Muscle of back (tissue), 13 donors: ENCODE results near the gene GC. TPM values are rescaled to one million over a fixed set of nuclear protein-coding genes. Genes with fewer than 3 reads are reported as not detected.
"Not testable (repeated sequence)": the region's sequence is repeated elsewhere in the genome, so short reads cannot be mapped to it uniquely, and the experiment has no call there.

Experiments used
- DNase-seq, 3 donors: peaks; one replicate each; pipeline versions ENCODE4 v3.0.0 to v3.0.0-alpha.2; 2013
- long read RNA-seq, 9 donors: transcript quantifications; one replicate each; lab custom pipeline, GENCODE V29; 2026
- polyA plus RNA-seq, 10 donors: library from polyadenylated mRNA; unstranded; fragments of 120-200 nt; gene quantifications; one replicate each; pipeline ENCODE4 v1.2.1, GENCODE V29; 2013; ENCODE audit not compliant: insufficient read length in 10 of 10

GC gene
- polyA plus RNA-seq: 1 to 10 TPM in 1 of 10 donors, under 1 TPM in 1, not detected in 8; 0.39 to 1.4 TPM
- long read RNA-seq, donor 1: 0 reads
- long read RNA-seq, donor 2: 0 reads
- long read RNA-seq, donor 3: 0 reads
- long read RNA-seq, donor 4: 0 reads
- long read RNA-seq, donor 5: 0 reads
- long read RNA-seq, donor 6: 0 reads
- long read RNA-seq, donor 7: 0 reads
- long read RNA-seq, donor 8: 0 reads
- long read RNA-seq, donor 9: 0 reads

GRCh38 chr4:71783972-71784371, at the start of gene GC:
Gene GC, minus strand, starts transcription at chr4:71784079. Its CDS starts 61 bp downstream, at chr4:71784018.
- DNase-seq: no peak

GRCh38 chr4:71833232-71833900, 49.5 kb upstream of the GC start:
- DNase-seq: no peak

DNA sequence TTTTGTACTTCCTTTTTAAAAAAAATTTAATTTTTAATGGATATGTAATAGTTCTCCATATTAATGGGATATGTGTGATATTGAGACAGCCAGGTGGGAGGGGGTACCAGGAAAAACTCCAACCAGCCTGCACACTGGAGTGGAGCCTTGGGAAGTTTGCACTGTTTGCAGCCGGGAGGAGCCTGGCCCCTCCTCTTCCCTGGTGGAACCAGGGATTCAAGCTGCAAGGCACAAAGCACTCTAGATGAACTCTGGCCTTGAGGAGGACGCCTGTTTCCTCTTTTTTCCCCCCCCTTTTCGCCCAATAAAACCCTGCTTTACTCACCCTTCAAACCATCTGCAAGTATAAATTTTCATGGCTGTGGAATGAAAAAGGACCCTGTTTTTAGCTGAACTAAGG, 48.2 kb upstream of the GC start:
- DNase-seq: no peak

- no peak for DNase-seq
Observed at GRCh38 chr4:71830497-71831190, 46.8 kb upstream of the GC start.

- no peak for DNase-seq
Observed at GRCh38 chr4:71828470-71828869, 44.6 kb upstream of the GC start.

DNA sequence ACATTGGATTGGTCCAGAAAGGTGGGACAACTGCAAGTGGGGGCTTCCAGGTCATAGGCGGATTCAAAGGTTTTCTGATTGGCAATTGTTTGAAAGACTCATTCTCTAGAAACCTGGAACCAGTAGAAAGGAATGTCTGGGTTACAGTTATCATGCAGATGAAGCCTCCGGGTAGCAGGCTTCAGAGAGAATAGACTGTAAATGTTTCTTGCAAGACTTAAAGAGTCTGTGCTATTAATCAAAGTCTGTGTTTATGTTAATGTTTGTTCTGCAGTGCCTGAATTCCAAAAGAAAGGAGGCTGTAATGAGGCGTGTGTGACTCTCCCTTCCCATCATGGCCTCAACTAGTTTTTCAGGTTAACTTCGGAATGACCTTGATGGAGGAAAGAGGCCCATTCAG, 43.9 kb upstream of the GC start:
- DNase-seq: no peak

GRCh38 chr4:71816676-71817303, 32.9 kb upstream of the GC start:
- DNase-seq: no peak

DNA sequence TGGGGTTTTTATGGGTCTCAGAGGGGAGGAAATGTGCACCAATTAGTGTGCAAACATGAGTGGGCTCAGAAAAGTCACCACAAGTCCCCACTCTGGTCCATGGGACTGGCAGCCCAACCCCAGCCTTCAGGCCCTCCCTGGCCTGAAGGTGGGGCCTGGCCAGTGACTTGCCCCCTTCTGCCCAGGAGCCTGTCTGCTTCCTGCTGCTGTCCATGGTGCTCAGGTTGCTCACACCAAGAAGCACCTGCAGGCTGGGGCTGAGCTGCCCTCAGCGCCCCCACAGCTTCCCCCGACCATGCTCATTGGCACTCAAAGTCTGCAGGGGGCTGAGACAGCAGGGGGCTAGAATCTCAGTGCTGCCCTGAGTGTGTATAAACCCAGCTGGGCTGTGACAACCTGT, 30.6 kb upstream of the GC start:
- no peak for DNase-seq

DNA sequence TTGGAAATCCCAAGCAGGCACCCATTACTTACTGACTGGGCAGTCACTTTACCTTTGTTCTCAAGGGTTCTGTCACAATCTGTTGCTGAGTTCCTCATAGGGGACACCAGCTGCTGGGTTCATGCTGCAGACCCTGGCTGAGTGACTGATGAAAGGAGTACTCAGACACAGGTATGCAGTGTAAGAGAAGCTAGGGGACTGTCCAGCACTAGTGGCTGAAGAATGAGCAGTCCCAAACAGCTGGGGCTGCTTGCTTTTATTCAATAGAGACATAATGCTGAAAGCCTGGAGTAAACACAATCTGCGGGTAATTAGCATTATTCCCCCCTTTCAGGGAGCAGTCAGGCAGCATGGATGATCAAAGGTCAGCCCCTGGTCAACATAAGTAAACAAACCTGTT, 25.9 kb upstream of the GC start:
- not testable (repeated sequence) for DNase-seq

GRCh38 chr4:71807469-71807868, 23.6 kb upstream of the GC start:
- no peak for DNase-seq

GRCh38 chr4:71805230-71805629, 21.4 kb upstream of the GC start:
- DNase-seq: not testable (repeated sequence)

DNA sequence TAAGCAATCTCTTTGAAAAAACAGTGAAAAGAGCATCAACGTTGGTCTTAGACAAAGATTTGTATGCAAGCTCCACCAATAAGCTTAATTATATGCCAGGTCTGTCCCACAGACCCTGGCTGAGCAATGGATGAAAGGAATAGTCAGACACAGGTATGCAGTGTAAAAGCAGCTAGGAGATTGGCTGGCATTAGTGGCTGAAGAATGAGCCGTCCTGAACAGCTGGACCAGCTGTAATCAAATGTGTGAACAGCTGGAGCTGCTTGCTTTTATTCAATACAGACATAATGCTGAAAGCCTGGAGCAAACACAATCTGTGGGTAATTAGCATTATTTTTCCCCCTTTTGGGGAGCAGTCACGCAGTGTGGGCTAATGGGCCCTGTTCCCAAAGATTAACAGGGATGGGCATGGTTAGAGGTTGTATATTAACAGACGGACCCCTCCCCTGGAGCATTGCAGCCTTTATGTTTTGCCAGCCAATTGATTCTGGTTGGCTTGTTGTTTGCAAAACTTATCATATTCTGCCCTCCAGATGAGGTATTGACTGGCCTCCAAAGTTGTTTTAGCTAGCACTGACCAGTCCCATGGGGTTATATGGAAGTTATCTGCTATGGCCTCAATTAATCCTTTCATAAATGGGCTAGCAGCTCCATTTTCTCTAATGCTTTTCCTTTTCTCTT, 20.3 kb upstream of the GC start:
- DNase-seq: not testable (repeated sequence)

DNA sequence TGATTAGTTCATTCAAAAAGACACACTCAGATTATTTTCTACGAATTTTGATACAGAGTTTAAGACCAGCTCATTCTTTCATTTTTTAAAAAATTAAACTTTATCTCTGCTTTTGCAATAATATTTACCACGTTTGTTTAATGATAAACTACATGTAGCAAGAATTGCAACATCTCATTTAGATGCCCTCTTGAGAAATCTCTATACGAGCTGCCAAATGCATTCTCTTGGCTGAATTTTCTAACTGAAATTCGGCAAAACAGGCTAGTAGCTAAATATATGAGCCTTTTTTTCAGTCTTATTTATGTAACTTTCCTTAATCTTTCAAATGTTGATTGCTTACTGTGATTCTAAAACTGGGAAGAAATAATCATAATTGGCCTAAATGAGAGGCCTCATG, 2.1 kb upstream of the GC start:
- DNase-seq: peak in 1 of 3 donors; percentile 1

DNA sequence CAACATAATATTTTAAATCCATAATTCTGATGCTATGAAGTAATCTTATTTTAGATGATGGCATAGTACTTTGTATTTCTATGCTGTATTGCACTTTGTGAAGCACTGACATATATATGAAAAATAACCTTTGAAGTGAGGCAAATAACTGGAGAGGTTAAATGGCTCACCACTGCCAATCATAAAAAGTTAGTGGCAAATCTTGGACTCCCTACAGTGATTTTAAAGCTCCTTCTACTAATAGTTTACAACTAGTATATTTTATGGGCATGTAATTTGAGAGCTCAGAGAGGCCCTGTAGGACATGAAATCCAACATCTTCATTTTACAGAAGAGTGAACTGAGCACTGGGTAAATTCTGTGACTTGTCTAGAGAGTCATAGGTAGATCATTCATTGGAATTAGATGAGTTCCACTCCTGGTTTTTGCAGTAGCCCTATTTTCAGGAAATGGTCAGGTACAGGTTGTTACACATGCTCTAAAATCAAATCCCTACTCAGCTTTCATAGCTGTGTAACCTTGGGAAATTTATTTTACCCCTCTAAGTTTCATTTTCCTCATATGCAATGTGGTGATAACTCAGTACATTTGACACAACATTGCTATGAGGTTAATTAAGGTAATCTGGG, 804 bp upstream of the GC start:
- no peak for DNase-seq

DNA sequence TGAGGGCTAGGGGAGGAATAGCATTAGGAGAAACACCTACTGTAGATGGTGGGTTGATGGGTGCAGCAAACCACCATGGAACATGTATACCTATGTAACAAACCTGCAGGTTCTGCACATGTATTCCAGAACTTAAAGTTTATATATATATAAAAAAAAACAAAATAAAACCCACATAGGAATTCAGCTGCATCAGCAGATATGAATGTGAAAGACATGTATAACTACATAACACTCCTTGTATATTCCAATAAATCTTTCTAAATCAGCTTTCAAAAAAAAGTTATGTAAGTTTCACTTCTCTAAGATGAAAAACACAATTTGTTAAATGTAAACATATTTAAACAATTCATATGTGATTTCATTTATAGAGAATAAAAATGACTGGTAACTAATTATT, 6.0 kb downstream of the GC start:
- no peak for DNase-seq

GRCh38 chr4:71775449-71775848, 8.4 kb downstream of the GC start:
- no peak for DNase-seq

DNA sequence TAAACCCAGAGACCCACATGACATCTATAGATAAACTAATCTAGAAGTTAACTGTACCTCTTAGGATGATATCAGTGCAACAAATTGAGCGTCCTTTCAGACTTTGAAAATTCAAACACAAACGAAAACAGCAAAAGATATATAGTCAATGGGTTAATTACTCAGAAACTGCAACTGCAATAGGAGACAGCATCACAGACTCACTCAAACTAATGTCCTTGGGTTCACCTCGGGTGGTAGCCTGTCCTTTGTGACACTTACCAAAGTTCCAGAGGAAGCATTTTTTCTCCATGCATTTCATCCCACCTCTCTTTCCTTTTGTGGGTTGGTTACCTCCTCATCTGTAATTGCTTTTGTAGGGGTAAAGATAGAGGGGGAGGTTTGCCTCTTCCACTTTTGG, 9.7 kb downstream of the GC start:
- DNase-seq: no peak

- no peak for DNase-seq
Observed at GRCh38 chr4:71773004-71773403, 10.9 kb downstream of the GC start.

- no peak for DNase-seq
Observed at GRCh38 chr4:71772592-71772991, 11.3 kb downstream of the GC start.

DNA sequence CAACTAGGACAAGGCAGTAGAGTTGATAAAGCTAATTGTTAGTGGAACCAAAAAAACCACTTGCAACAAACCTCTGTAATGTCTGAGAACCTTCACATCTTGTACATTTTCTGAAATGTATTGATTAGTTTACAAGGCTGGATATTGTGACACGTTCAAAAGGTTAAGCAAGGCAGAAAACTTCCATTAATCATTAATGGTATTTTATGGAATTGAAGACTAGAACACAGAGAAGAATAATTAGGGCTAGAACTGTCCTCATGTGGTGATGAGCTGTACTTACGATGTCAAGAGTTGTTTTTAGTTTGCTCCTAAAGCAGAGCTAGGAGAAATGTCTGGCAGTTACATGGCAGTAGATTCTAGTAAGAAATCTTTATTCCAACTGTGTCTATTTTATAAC, 12.3 kb downstream of the GC start:
- DNase-seq: no peak

GRCh38 chr4:71769434-71769833, 14.4 kb downstream of the GC start:
- no peak for DNase-seq

DNA sequence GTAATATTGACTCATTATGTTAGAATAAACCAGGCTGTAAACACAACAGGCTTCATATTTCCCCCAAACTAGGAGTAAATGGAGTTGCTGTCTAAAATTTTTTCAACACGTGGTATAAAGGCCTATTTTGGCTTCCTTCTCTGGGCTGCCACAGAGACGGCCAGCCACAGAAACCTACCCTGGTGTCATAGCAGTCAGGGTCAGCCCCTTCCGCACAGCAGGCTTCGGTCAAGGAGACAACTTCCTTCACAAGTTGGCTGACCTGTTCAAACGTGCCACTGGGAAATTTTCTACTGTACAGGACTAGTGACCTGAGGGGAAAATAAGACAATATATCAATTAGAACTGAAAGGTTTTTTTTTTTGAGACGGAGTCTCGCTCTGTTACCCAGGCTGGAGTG, 15.8 kb downstream of the GC start:
- no peak for DNase-seq
